ENCODE results near the gene TRDMT1.
A peak's percentile ranks its signal among the peaks of the same experiment; 100 is the strongest.

The TRDMT1 gene

DNA sequence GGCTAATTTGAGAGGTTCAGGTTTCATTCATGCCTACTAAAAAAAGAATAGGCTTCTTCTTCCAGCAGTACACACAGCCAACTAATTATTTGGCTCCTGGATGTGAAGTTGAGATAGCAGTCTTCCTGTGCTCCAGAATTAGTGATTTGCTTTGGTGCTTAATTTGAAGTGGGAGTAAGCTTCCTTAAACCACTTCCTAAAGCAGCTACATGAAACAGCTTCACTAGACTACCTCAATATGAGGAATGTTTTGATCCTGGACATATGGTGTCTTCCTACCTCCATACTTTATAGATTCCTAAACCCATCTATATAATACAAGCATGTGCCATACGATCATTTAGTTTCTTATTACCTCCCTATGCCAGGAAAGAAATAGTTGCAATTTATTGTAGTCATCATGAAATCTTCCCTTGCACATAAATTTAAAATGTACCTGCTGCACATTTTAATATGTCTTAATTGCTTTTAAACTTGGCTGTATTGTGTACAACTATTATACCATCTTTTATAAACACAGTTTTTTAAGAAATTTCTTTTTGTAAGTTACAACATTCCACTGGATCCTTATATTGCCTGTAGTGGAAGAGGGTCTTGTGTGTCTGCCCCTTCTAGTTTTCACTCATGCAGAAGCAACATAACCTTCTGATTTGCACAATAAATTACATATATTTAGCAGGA, 35.1 kb upstream of the TRDMT1 start:
- ATAC-seq (no peak), DNase-seq (no peak)
- Mint-ChIP-seq H3K9me3 (no peaks in the 10 kb centered on the region), H3K4me3 (no peak overlapping the region), H3K27me3 (no peaks in the 10 kb centered on the region), H3K4me1 (peaks cover 33% of the 10 kb centered on the region), H3K27ac (no peak overlapping the region)

DNA sequence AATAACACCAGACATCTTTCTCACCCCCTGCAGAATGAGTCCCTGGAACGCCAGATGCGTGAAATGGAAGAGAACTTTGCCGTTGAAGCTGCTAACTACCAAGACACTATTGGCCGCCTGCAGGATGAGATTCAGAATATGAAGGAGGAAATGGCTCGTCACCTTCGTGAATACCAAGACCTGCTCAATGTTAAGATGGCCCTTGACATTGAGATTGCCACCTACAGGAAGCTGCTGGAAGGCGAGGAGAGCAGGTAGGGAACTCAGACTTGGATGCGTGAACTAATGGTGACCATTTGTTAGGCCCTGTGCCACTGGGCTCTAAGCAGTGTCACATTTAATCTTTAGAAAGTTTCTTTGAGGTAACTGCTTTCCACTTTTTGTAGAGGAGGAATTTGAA, 33.7 kb upstream of the TRDMT1 start:
- Mint-ChIP-seq H3K9me3 (no peaks in the 10 kb centered on the region), H3K27ac (no peak overlapping the region), H3K4me3 (no peak overlapping the region), H3K4me1 (peaks cover 42% of the 10 kb centered on the region), H3K27me3 (no peaks in the 10 kb centered on the region)
- ATAC-seq = no peak
- no peak for DNase-seq

GRCh38 chr10:17234431-17234945, 33.0 kb upstream of the TRDMT1 start:
- Mint-ChIP-seq H3K27me3 (no peaks in the 10 kb centered on the region), H3K4me3 (no peak overlapping the region), H3K9me3 (no peaks in the 10 kb centered on the region), H3K27ac (peak overlapping the region in 1 of 2 donors; percentile 8), H3K4me1 (peaks cover 42% of the 10 kb centered on the region)
- ATAC-seq (no peak), DNase-seq (no peak)

GRCh38 chr10:17233286-17233991, 32.0 kb upstream of the TRDMT1 start:
- Mint-ChIP-seq H3K4me3 (peak overlapping the region in 1 of 2 donors; percentile 15), H3K9me3 (no peaks in the 10 kb centered on the region), H3K27me3 (no peaks in the 10 kb centered on the region), H3K4me1 (peaks cover 42% of the 10 kb centered on the region), H3K27ac (no peak overlapping the region)
- DNase-seq (no peak), ATAC-seq (no peak)

DNA sequence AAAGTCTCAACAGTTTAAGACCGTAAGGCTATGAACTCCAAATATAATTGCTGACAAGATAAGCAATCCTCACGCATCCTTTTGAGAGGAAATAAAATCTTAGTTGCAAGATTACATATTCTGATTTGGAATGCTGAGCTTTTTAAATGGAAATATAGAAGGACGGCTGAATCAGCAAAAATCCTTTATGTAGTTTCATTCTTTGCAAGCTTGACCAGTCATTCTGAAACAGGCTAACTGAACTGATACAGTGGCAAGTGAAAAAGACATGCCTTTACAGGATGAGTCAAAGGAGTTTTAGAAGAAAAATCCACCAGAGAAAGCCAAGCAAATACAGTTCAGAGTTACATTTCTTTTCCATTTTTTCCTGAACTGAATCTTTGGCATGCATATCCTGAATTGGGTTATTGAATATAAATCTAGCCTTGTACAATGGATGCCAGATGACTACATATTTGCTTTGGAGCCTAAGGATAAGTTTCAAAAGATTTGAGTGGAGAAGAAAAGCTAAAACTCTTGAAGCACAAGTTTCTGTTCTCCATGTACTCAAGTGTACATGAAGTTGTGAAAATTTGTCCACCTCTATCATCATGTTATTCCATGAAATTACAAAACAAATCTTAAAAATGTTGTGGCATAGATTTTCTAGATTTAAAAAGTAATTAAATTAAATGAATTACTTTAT, 30.9 kb upstream of the TRDMT1 start:
- no peak for DNase-seq
- Mint-ChIP-seq H3K27ac (no peak overlapping the region), H3K4me3 (peak overlapping the region; percentile 26 to 93), H3K9me3 (no peaks in the 10 kb centered on the region), H3K4me1 (peaks cover 47% of the 10 kb centered on the region), H3K27me3 (no peaks in the 10 kb centered on the region)
- ATAC-seq = no peak

DNA sequence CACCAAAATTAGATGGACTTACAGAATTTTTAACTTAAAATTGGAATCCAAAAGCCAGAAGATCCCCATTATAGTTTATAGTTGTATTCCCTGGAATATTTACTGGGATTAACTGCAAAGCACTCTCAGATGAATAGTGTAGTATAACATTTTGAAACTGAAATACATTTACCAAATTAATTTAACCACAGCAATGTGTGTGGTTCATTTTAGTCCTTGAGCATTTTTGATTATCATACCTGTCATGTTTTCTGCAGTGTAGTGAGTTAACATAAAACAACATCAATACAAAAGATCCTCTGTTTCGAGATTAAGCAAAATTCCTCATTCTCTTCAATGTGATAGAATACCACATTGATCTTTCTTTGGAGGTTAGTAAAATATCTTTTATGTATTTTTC, 30.3 kb upstream of the TRDMT1 start:
- Mint-ChIP-seq H3K4me3 (peak overlapping the region; percentile 93 to 94), H3K27me3 (no peaks in the 10 kb centered on the region), H3K4me1 (peaks cover 54% of the 10 kb centered on the region), H3K9me3 (no peaks in the 10 kb centered on the region), H3K27ac (no peak overlapping the region)
- ATAC-seq (no peak), DNase-seq (no peak)

- Mint-ChIP-seq H3K4me3 (peak overlapping the region; percentile 93 to 94), H3K27ac (peak overlapping the region; percentile 99), H3K27me3 (no peaks in the 10 kb centered on the region), H3K9me3 (no peaks in the 10 kb centered on the region), H3K4me1 (peaks cover 53% of the 10 kb centered on the region)
- DNase-seq (peak; percentile 88 to 92), ATAC-seq (peak; percentile 71)
Observed at GRCh38 chr10:17229967-17230682, 28.7 kb upstream of the TRDMT1 start.

DNA sequence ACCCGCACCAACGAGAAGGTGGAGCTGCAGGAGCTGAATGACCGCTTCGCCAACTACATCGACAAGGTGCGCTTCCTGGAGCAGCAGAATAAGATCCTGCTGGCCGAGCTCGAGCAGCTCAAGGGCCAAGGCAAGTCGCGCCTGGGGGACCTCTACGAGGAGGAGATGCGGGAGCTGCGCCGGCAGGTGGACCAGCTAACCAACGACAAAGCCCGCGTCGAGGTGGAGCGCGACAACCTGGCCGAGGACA, 28.2 kb upstream of the TRDMT1 start:
- DNase-seq (no peak), ATAC-seq (no peak)
- no peaks in the 10 kb centered on the region for H3K9me3 Mint-ChIP-seq
- no peaks in the 10 kb centered on the region for H3K27me3 Mint-ChIP-seq
- H3K27ac Mint-ChIP-seq = peak overlapping the region; percentile 95 to 99
- H3K4me1 Mint-ChIP-seq = peaks cover 48% of the 10 kb centered on the region
- peak overlapping the region; percentile 93 to 94 for H3K4me3 Mint-ChIP-seq

DNA sequence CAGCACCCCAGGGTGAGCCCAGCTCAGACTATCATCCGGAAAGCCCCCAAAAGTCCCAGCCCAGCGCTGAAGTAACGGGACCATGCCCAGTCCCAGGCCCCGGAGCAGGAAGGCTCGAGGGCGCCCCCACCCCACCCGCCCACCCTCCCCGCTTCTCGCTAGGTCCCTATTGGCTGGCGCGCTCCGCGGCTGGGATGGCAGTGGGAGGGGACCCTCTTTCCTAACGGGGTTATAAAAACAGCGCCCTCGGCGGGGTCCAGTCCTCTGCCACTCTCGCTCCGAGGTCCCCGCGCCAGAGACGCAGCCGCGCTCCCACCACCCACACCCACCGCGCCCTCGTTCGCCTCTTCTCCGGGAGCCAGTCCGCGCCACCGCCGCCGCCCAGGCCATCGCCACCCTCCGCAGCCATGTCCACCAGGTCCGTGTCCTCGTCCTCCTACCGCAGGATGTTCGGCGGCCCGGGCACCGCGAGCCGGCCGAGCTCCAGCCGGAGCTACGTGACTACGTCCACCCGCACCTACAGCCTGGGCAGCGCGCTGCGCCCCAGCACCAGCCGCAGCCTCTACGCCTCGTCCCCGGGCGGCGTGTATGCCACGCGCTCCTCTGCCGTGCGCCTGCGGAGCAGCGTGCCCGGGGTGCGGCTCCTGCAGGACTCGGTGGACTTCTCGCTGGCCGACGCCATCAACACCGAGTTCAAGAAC, 27.7 kb upstream of the TRDMT1 start:
- DNase-seq (peak; percentile 75 to 81), ATAC-seq (peak; percentile 34)
- no peaks in the 10 kb centered on the region for H3K27me3 Mint-ChIP-seq
- peak overlapping the region; percentile 95 to 99 for H3K27ac Mint-ChIP-seq
- H3K9me3 Mint-ChIP-seq = no peaks in the 10 kb centered on the region
- H3K4me3 Mint-ChIP-seq = peak overlapping the region; percentile 93 to 94
- H3K4me1 Mint-ChIP-seq = peaks cover 43% of the 10 kb centered on the region

DNA sequence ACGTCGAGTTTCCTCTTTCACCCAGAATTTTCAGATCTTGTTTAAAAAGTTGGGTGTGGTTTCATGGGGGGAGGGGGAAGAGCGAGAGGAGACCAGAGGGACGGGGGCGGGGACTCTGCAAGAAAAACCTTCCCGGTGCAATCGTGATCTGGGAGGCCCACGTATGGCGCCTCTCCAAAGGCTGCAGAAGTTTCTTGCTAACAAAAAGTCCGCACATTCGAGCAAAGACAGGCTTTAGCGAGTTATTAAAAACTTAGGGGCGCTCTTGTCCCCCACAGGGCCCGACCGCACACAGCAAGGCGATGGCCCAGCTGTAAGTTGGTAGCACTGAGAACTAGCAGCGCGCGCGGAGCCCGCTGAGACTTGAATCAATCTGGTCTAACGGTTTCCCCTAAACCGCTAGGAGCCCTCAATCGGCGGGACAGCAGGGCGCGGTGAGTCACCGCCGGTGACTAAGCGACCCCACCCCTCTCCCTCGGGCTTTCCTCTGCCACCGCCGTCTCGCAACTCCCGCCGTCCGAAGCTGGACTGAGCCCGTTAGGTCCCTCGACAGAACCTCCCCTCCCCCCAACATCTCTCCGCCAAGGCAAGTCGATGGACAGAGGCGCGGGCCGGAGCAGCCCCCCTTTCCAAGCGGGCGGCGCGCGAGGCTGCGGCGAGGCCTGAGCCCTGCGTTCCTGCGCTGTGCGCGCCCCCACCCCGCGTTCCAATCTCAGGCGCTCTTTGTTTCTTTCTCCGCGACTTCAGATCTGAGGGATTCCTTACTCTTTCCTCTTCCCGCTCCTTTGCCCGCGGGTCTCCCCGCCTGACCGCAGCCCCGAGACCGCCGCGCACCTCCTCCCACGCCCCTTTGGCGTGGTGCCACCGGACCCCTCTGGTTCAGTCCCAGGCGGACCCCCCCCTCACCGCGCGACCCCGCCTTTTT, 26.9 kb upstream of the TRDMT1 start, which contains the start of gene VIM:
VIM (plus strand) TSS at position 151 of the 925 bp plus-strand sequence. CDS start 1,182 bp downstream, outside the sequence.
- Mint-ChIP-seq H3K27me3 (no peaks in the 10 kb centered on the region), H3K9me3 (no peaks in the 10 kb centered on the region), H3K4me1 (peaks cover 41% of the 10 kb centered on the region), H3K4me3 (peak within 1 kb of the TSS; percentile 93 to 94), H3K27ac (peak within 1 kb of the TSS; percentile 95 to 99)
- peak; percentile 67 for ATAC-seq
- DNase-seq = peak; percentile 90 to 92

DNA sequence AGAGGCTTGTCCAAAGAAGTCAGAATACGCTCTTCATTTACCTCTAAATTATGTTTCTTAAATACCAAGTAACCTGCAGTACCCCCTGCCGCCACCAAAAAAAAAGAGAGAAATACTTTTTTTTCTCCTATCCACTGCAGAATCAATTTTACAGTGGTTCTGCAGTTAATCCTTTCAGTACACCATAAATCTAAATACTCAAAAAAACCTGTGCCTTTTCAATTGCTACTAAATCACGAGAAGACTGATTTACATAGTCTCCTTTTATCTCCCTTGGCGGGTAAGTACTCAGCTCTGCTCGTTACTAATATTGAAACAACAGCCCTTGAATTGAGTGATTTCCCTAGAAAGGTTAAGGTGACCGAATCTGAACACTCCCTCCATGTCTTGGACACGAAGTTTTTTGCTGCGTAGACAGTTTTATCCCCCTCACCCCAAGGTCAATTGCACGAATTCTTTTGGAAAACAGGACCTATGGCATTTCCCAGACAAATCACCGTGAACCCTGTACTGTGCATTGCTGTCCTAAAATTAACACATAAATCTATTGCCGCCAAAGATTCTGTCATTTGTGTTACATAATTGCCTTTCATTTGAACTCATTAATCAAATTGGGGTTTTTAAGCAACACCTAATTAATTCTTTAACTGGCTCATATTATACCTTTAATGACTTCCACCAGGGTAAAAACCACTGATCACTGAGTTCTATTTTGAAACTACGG, 26.1 kb upstream of the TRDMT1 start:
- Mint-ChIP-seq H3K27me3 (no peaks in the 10 kb centered on the region), H3K4me3 (peak overlapping the region; percentile 93 to 94), H3K27ac (peak overlapping the region; percentile 95 to 99), H3K4me1 (peaks cover 40% of the 10 kb centered on the region), H3K9me3 (no peaks in the 10 kb centered on the region)
- peak; percentile 39 for ATAC-seq
- peak; percentile 52 to 54 for DNase-seq

DNA sequence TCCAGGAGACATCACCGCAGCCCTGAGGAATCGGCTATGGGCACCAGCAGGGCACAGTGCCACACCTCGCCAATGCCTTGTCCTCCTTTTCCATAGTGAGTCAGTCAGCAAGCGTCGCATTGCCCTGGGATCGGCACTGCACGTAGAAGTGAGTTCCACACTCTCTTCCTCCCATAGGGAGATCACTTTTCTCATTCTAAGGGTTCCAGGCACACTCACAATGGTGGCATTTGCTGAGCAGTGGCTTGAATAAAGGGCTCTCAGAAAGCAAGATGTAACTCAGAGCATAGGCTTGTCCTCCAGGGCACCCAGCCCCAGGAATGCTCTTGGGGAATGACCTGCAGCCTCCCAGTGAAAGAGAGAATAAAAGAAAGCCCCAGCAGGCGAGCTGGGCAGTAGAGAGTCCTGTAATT, 25.4 kb upstream of the TRDMT1 start:
- peaks cover 40% of the 10 kb centered on the region for H3K4me1 Mint-ChIP-seq
- H3K9me3 Mint-ChIP-seq = no peaks in the 10 kb centered on the region
- ATAC-seq (no peak), DNase-seq (no peak)
- H3K27me3 Mint-ChIP-seq = no peaks in the 10 kb centered on the region
- peak overlapping the region; percentile 93 to 94 for H3K4me3 Mint-ChIP-seq
- peak overlapping the region in 1 of 2 donors; percentile 55 for H3K27ac Mint-ChIP-seq

- Mint-ChIP-seq H3K27ac (no peak overlapping the region), H3K4me3 (no peak overlapping the region), H3K9me3 (no peaks in the 10 kb centered on the region), H3K4me1 (peaks cover 34% of the 10 kb centered on the region), H3K27me3 (no peaks in the 10 kb centered on the region)
- no peak for DNase-seq
- ATAC-seq = no peak
Observed at GRCh38 chr10:17225808-17226207, 24.3 kb upstream of the TRDMT1 start.
